ENCODE data around the gene SLC34A1. TPM values are rescaled to one million over a fixed set of nuclear protein-coding genes. Genes with fewer than 3 reads are reported as not detected.

Gene SLC34A1
- total and polyA plus RNA-seq, 2 experiments from 2014 or later, result not detected

DNA sequence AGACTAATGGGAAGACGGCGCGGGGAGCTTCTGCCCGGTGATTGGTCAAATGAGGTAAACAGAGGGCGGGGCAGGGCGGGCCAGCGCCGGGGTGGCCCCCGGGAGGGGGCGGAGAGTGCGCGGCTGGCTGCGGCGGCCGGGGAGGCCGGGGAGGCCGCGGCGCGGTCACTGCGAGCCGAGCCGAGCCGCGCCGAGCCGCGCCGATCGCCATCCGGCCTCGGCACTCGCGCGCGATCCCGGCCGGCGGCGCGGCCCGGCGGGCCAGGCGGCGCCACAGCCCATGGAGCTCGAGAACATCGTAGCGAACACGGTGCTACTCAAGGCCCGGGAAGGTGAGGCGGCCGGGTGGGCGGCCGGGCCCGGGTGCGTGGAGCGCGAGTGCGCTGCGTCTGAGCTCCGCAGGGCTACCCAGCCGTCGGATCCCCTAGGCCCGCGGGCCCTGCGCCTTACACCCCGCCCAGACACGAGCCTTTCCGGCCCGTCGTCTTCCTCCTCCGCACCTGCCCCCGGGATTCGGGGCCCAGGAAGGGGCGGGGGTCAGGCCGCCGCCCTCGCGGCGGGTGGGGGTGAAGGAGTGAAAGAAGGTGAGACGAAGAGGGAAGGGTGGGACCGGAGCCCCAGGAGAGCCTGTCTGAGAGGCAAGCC lies 42.5 kb downstream of the SLC34A1 start, which contains the start of gene GRK6 (continued):
- TF ChIP-seq, protein P1, sequence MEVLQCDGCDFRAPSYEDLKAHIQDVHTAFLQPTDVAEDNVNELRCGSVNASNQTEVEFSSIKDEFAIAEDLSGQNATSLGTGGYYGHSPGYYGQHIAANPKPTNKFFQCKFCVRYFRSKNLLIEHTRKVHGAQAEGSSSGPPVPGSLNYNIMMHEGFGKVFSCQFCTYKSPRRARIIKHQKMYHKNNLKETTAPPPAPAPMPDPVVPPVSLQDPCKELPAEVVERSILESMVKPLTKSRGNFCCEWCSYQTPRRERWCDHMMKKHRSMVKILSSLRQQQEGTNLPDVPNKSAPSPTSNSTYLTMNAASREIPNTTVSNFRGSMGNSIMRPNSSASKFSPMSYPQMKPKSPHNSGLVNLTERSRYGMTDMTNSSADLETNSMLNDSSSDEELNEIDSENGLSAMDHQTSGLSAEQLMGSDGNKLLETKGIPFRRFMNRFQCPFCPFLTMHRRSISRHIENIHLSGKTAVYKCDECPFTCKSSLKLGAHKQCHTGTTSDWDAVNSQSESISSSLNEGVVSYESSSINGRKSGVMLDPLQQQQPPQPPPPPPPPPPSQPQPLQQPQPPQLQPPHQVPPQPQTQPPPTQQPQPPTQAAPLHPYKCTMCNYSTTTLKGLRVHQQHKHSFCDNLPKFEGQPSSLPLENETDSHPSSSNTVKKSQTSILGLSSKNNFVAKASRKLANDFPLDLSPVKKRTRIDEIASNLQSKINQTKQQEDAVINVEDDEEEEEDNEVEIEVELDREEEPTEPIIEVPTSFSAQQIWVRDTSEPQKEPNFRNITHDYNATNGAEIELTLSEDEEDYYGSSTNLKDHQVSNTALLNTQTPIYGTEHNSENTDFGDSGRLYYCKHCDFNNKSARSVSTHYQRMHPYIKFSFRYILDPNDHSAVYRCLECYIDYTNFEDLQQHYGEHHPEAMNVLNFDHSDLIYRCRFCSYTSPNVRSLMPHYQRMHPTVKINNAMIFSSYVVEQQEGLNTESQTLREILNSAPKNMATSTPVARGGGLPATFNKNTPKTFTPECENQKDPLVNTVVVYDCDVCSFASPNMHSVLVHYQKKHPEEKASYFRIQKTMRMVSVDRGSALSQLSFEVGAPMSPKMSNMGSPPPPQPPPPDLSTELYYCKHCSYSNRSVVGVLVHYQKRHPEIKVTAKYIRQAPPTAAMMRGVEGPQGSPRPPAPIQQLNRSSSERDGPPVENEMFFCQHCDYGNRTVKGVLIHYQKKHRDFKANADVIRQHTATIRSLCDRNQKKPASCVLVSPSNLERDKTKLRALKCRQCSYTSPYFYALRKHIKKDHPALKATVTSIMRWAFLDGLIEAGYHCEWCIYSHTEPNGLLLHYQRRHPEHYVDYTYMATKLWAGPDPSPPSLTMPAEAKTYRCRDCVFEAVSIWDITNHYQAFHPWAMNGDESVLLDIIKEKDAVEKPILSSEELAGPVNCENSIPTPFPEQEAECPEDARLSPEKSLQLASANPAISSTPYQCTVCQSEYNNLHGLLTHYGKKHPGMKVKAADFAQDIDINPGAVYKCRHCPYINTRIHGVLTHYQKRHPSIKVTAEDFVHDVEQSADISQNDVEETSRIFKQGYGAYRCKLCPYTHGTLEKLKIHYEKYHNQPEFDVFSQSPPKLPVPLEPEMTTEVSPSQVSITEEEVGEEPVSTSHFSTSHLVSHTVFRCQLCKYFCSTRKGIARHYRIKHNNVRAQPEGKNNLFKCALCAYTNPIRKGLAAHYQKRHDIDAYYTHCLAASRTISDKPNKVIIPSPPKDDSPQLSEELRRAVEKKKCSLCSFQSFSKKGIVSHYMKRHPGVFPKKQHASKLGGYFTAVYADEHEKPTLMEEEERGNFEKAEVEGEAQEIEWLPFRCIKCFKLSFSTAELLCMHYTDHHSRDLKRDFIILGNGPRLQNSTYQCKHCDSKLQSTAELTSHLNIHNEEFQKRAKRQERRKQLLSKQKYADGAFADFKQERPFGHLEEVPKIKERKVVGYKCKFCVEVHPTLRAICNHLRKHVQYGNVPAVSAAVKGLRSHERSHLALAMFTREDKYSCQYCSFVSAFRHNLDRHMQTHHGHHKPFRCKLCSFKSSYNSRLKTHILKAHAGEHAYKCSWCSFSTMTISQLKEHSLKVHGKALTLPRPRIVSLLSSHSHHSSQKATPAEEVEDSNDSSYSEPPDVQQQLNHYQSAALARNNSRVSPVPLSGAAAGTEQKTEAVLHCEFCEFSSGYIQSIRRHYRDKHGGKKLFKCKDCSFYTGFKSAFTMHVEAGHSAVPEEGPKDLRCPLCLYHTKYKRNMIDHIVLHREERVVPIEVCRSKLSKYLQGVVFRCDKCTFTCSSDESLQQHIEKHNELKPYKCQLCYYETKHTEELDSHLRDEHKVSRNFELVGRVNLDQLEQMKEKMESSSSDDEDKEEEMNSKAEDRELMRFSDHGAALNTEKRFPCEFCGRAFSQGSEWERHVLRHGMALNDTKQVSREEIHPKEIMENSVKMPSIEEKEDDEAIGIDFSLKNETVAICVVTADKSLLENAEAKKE (CRISPR knock-in tag; IDR thresholded peaks at IDR 0.05), result no peak
- no peak for TF ChIP-seq STAT1 (IDR thresholded peaks at IDR 0.05; ENCODE audit: unreplicated experiment)
- no peak for TF ChIP-seq EZH2phosphoT487 (IDR thresholded peaks at IDR 0.05; ENCODE audit: unreplicated experiment)
- TF ChIP-seq, protein P2, sequence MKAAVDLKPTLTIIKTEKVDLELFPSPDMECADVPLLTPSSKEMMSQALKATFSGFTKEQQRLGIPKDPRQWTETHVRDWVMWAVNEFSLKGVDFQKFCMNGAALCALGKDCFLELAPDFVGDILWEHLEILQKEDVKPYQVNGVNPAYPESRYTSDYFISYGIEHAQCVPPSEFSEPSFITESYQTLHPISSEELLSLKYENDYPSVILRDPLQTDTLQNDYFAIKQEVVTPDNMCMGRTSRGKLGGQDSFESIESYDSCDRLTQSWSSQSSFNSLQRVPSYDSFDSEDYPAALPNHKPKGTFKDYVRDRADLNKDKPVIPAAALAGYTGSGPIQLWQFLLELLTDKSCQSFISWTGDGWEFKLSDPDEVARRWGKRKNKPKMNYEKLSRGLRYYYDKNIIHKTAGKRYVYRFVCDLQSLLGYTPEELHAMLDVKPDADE (IDR thresholded peaks at IDR 0.05), result no peak
- TF ChIP-seq, protein P3, sequence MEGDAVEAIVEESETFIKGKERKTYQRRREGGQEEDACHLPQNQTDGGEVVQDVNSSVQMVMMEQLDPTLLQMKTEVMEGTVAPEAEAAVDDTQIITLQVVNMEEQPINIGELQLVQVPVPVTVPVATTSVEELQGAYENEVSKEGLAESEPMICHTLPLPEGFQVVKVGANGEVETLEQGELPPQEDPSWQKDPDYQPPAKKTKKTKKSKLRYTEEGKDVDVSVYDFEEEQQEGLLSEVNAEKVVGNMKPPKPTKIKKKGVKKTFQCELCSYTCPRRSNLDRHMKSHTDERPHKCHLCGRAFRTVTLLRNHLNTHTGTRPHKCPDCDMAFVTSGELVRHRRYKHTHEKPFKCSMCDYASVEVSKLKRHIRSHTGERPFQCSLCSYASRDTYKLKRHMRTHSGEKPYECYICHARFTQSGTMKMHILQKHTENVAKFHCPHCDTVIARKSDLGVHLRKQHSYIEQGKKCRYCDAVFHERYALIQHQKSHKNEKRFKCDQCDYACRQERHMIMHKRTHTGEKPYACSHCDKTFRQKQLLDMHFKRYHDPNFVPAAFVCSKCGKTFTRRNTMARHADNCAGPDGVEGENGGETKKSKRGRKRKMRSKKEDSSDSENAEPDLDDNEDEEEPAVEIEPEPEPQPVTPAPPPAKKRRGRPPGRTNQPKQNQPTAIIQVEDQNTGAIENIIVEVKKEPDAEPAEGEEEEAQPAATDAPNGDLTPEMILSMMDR (conservative IDR thresholded peaks at IDR 0.05; ENCODE audit: low read depth in 2 of 2), result no peak
- TF ChIP-seq EZH2 (IDR thresholded peaks at IDR 0.05; ENCODE audit: low read depth, unreplicated experiment), result no peak
- no peak for TF ChIP-seq NANOG (IDR thresholded peaks at IDR 0.05; ENCODE audit: borderline replicate concordance)

Measured in GM23338 (cell line).